Measurements from ENCODE around the gene RPS6KB2. TPM values are rescaled to one million over a fixed set of nuclear protein-coding genes. Genes with fewer than 3 reads are reported as not detected.

RPS6KB2 gene
- total RNA-seq, 1 experiment from 2014 or later = 90.2 TPM

GRCh38 chr11:67412495-67413179 lies 15.7 kb upstream of the RPS6KB2 start:
- Histone ChIP-seq H3K36me3 (replicated peaks; ENCODE audit: control insufficient read depth, insufficient read depth, low read length) (no peaks in the 10 kb centered on the region), H3K27me3 (ENCODE audit: control insufficient read depth, insufficient read depth, low read length) (peaks cover 13% of the 10 kb centered on the region), H3K4me3 (ENCODE audit: insufficient read depth, low read depth, low read length) (no peak overlapping the region)
- DNase-seq = no peak

- no peak for DNase-seq
- Histone ChIP-seq H3K36me3 (replicated peaks; ENCODE audit: control insufficient read depth, insufficient read depth, low read length) (no peaks in the 10 kb centered on the region), H3K4me3 (ENCODE audit: insufficient read depth, low read depth, low read length) (no peak overlapping the region)
These were observed 14.9 kb upstream of the RPS6KB2 start for GRCh38 chr11:67413266-67413849.

GRCh38 chr11:67415501-67416304 lies 12.6 kb upstream of the RPS6KB2 start, which contains the start of gene CARNS1:
TSS of gene CARNS1 (plus strand) at chr11:67415678. CDS start at chr11:67416200, 522 bp downstream.
- Histone ChIP-seq H3K36me3 (replicated peaks; ENCODE audit: control insufficient read depth, insufficient read depth, low read length) (no peaks in the 10 kb centered on the region), H3K4me3 (ENCODE audit: insufficient read depth, low read depth, low read length) (peak within 1 kb of the TSS; percentile 30), H3K27me3 (ENCODE audit: control insufficient read depth, insufficient read depth, low read length) (peaks cover 20% of the 10 kb centered on the region)
- DNase-seq = peak; percentile 90

More at GRCh38 chr11:67413266-67413849, 14.9 kb upstream of the RPS6KB2 start:
- peaks cover 13% of the 10 kb centered on the region for H3K27me3 ChIP-seq (ENCODE audit: control insufficient read depth, insufficient read depth, low read length)

GRCh38 chr11:67416416-67417335 lies 11.6 kb upstream of the RPS6KB2 start:
- H3K4me3 ChIP-seq (ENCODE audit: insufficient read depth, low read depth, low read length) = no peak overlapping the region
- no peak for DNase-seq
- H3K27me3 ChIP-seq (ENCODE audit: control insufficient read depth, insufficient read depth, low read length) = peaks cover 20% of the 10 kb centered on the region
- no peaks in the 10 kb centered on the region for H3K36me3 ChIP-seq (replicated peaks; ENCODE audit: control insufficient read depth, insufficient read depth, low read length)

- Histone ChIP-seq H3K4me3 (ENCODE audit: insufficient read depth, low read depth, low read length) (no peak overlapping the region), H3K36me3 (replicated peaks; ENCODE audit: control insufficient read depth, insufficient read depth, low read length) (no peaks in the 10 kb centered on the region), H3K27me3 (ENCODE audit: control insufficient read depth, insufficient read depth, low read length) (peaks cover 15% of the 10 kb centered on the region)
- no peak for DNase-seq
These were observed 10.9 kb upstream of the RPS6KB2 start for GRCh38 chr11:67417425-67417824.

GRCh38 chr11:67418476-67419281 lies 9.6 kb upstream of the RPS6KB2 start:
- H3K36me3 ChIP-seq (replicated peaks; ENCODE audit: control insufficient read depth, insufficient read depth, low read length) = no peaks in the 10 kb centered on the region
- no peak for DNase-seq
- H3K4me3 ChIP-seq (ENCODE audit: insufficient read depth, low read depth, low read length) = no peak overlapping the region
- H3K27me3 ChIP-seq (ENCODE audit: control insufficient read depth, insufficient read depth, low read length) = peaks cover 15% of the 10 kb centered on the region

- no peak for DNase-seq
- no peak overlapping the region for H3K4me3 ChIP-seq (ENCODE audit: insufficient read depth, low read depth, low read length)
- H3K36me3 ChIP-seq (replicated peaks; ENCODE audit: control insufficient read depth, insufficient read depth, low read length) = no peaks in the 10 kb centered on the region
- H3K27me3 ChIP-seq (ENCODE audit: control insufficient read depth, insufficient read depth, low read length) = peaks cover 15% of the 10 kb centered on the region
These were observed 8.8 kb upstream of the RPS6KB2 start for GRCh38 chr11:67419325-67420049.

GRCh38 chr11:67420147-67420645 lies 8.1 kb upstream of the RPS6KB2 start:
- peak overlapping the region; percentile 44 for H3K4me3 ChIP-seq (ENCODE audit: insufficient read depth, low read depth, low read length)
- H3K36me3 ChIP-seq (replicated peaks; ENCODE audit: control insufficient read depth, insufficient read depth, low read length) = no peaks in the 10 kb centered on the region
- DNase-seq = no peak
- peaks cover 10% of the 10 kb centered on the region for H3K27me3 ChIP-seq (ENCODE audit: control insufficient read depth, insufficient read depth, low read length)

- DNase-seq = peak; percentile 100
- peaks cover 9% of the 10 kb centered on the region for H3K27me3 ChIP-seq (ENCODE audit: control insufficient read depth, insufficient read depth, low read length)
These were observed 7.5 kb upstream of the RPS6KB2 start for GRCh38 chr11:67420646-67421429.

GRCh38 chr11:67421430-67422031 lies 6.8 kb upstream of the RPS6KB2 start:
- peak overlapping the region; percentile 25; the same call in 1 of the 2 replicates for H3K4me3 ChIP-seq (ENCODE audit: insufficient read depth, low read depth, low read length)
- no peaks in the 10 kb centered on the region for H3K36me3 ChIP-seq (replicated peaks; ENCODE audit: control insufficient read depth, insufficient read depth, low read length)
- H3K27me3 ChIP-seq (ENCODE audit: control insufficient read depth, insufficient read depth, low read length) = peaks cover 7% of the 10 kb centered on the region
- DNase-seq = no peak

More at GRCh38 chr11:67420646-67421429, 7.5 kb upstream of the RPS6KB2 start:
- Histone ChIP-seq H3K36me3 (replicated peaks; ENCODE audit: control insufficient read depth, insufficient read depth, low read length) (no peaks in the 10 kb centered on the region), H3K4me3 (ENCODE audit: insufficient read depth, low read depth, low read length) (peak overlapping the region; percentile 44)

GRCh38 chr11:67422891-67423290 lies 5.4 kb upstream of the RPS6KB2 start:
- Histone ChIP-seq H3K36me3 (replicated peaks; ENCODE audit: control insufficient read depth, insufficient read depth, low read length) (no peaks in the 10 kb centered on the region), H3K27me3 (ENCODE audit: control insufficient read depth, insufficient read depth, low read length) (peaks cover 7% of the 10 kb centered on the region), H3K4me3 (ENCODE audit: insufficient read depth, low read depth, low read length) (no peak overlapping the region)
- peak; percentile 74 for DNase-seq

- peaks cover 7% of the 10 kb centered on the region for H3K27me3 ChIP-seq (ENCODE audit: control insufficient read depth, insufficient read depth, low read length)
- H3K4me3 ChIP-seq (ENCODE audit: insufficient read depth, low read depth, low read length) = no peak overlapping the region
- DNase-seq = no peak
- H3K36me3 ChIP-seq (replicated peaks; ENCODE audit: control insufficient read depth, insufficient read depth, low read length) = no peaks in the 10 kb centered on the region
These were observed 4.8 kb upstream of the RPS6KB2 start for GRCh38 chr11:67423466-67423865.

Measured in H7 (cell line).